Erythroblast (primary cell): ENCODE measurements around the gene KCNT1.

ENCODE experiments used
- GATA1 ChIP-seq: IDR thresholded peaks from 2 replicates; pipeline ENCODE4 v1.6.1; 2011; ENCODE audit warnings: low read depth, mild to moderate bottlenecking, control low read depth, low read length, moderate library complexity
- POLR2A ChIP-seq: IDR thresholded peaks from 2 replicates; pipeline ENCODE4 v1.6.1; 2011; ENCODE audit warnings: mild to moderate bottlenecking, low read length

DNA sequence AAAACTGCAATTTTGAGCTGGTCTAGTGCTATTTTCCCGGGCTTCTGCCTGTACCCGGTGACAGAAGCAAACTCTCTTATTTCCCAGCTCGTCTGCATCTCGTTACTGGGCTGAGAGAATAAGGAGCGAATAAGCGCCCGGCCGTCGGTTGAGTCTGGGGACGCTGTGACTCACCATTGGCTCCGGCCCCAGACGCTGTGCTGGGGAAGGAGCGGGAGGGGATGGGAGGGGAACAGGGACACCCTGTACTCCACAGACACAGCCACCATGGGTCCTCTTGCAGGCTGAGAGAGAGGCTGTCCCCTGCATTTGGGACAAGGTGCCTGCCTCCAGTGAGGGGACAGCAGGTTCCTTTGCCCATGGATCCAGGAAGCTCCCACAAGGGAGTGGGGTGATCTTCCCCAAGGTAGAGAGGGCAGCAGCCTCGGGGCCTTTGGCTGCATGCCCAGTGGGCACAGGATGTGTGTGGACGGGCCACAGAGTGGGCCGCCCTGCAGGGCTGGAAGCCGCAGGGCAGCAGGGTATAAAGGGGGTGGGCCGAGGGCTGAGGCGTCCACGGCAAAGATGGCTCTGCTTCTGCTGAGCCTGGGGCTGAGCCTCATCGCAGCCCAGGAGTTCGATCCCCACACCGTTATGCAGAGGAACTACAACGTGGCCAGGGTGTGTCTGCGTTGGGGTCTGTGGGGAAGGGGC is 39.1 kb upstream of the KCNT1 start, which contains the start of gene LCN9:
- TF ChIP-seq POLR2A = no peak
- TF ChIP-seq GATA1 = no peak
